IMR-90 (cell line): ENCODE data around the gene CACNA1D. TPM values are rescaled to one million over a fixed set of nuclear protein-coding genes. Genes with fewer than 3 reads are reported as not detected.

Experiments
- ATAC-seq: fragments of 200-7000 bp; cut with Tn5 transposase; 2 replicates; pipeline ENCODE4 v1.9.1; 2020; ENCODE audit warnings: low read depth, mild to moderate bottlenecking, moderate library complexity
- BruUV-seq: library from RNA; stranded (reverse); fragments of 400-500 nt; replicated peaks from 2 replicates; lab custom pipeline; 2021; lab: Mats Ljungman, UMichigan
- CTCF ChIA-PET: fragments of 300-600 bp; formaldehyde crosslinking; extraction: SDS; loops from one replicate; lab custom pipeline; 2021; ENCODE audit warnings: antibody characterized with exemption; lab: Yijun Ruan, JAX
- POLR2A ChIA-PET: fragments of 300-600 bp; sonication (Branson Sonifier 250); formaldehyde crosslinking; loops from one replicate; lab custom pipeline; 2022; ENCODE audit warnings: antibody characterized with exemption; ENCODE audit not compliant: unreplicated experiment; lab: Charles Lee
- DNase-seq: peaks from one replicate; pipeline ENCODE4 v3.0.0; 2013
- H2AFZ ChIP-seq: replicated peaks from 2 replicates; pipeline ENCODE3; 2013; ENCODE audit warnings: low read length, mild to moderate bottlenecking; ENCODE audit not compliant: poor library complexity
- H2AK5ac ChIP-seq: 2 replicates; pipeline ENCODE4 v1.6.1; 2013; ENCODE audit warnings: low read depth, low read length, inconsistent platforms
- H2AK9ac ChIP-seq: replicated peaks from 2 replicates; pipeline ENCODE3; 2013; ENCODE audit warnings: mild to moderate bottlenecking, low read depth, low read length, moderate library complexity; ENCODE audit not compliant: poor library complexity
- H2BK120ac ChIP-seq: 2 replicates; pipeline ENCODE4 v1.6.1; 2013; ENCODE audit warnings: low read depth, low read length, inconsistent platforms
- H2BK15ac ChIP-seq: 3 replicates; pipeline ENCODE4 v1.6.1; 2013; ENCODE audit warnings: low read depth, low read length, inconsistent platforms
- H2BK20ac ChIP-seq: 2 replicates; pipeline ENCODE4 v1.6.1; 2013; ENCODE audit warnings: low read depth, mild to moderate bottlenecking, inconsistent platforms, low read length, moderate library complexity
- H2BK5ac ChIP-seq: 2 replicates; pipeline ENCODE4 v1.6.1; 2013; ENCODE audit warnings: mild to moderate bottlenecking, low read depth, low read length, inconsistent platforms; ENCODE audit not compliant: poor library complexity, severe bottlenecking
- H3K14ac ChIP-seq: replicated peaks from 2 replicates; pipeline ENCODE4 v1.6.1; 2013; ENCODE audit warnings: low read depth, low read length, inconsistent platforms
- H3K18ac ChIP-seq: 2 replicates; pipeline ENCODE4 v1.6.1; 2013; ENCODE audit warnings: low read depth, low read length, control low read depth
- H3K23ac ChIP-seq: 2 replicates; pipeline ENCODE4 v1.6.1; 2013; ENCODE audit warnings: low read depth, low read length, inconsistent platforms
- H3K27ac ChIP-seq: 2 replicates; pipeline ENCODE4 v1.5.1; 2013; ENCODE audit warnings: mild to moderate bottlenecking, control low read depth, low read length; ENCODE audit not compliant: insufficient read depth
- H3K27me3 ChIP-seq: 2 replicates; pipeline ENCODE4 v1.6.1; 2013; ENCODE audit warnings: low read length; ENCODE audit not compliant: control insufficient read depth, insufficient read depth
- H3K36me3 ChIP-seq: 2 replicates; pipeline ENCODE4 v1.6.1; 2013; ENCODE audit warnings: low read length, mixed read lengths; ENCODE audit not compliant: control insufficient read depth, insufficient read depth
- H3K4ac ChIP-seq: 2 replicates; pipeline ENCODE4 v1.6.1; 2013; ENCODE audit warnings: low read depth, low read length, inconsistent platforms
- H3K4me1 ChIP-seq: 2 replicates; pipeline ENCODE4 v1.6.1; 2013; ENCODE audit warnings: low read length, mixed read lengths; ENCODE audit not compliant: control insufficient read depth, insufficient read depth
- H3K4me2 ChIP-seq: 2 replicates; pipeline ENCODE4 v1.6.1; 2013; ENCODE audit warnings: low read depth, mild to moderate bottlenecking, control low read depth, low read length, moderate library complexity
- H3K4me3 ChIP-seq: 2 replicates; pipeline ENCODE4 v1.5.1; 2013; ENCODE audit warnings: low read depth, mild to moderate bottlenecking, control low read depth, low read length, moderate library complexity; ENCODE audit not compliant: insufficient read depth
- H3K56ac ChIP-seq: 2 replicates; pipeline ENCODE4 v1.6.1; 2013; ENCODE audit warnings: low read length, inconsistent platforms; ENCODE audit not compliant: insufficient read depth; ENCODE audit errors: extremely low read depth
- H3K79me1 ChIP-seq, 2 experiments: 2 replicates each; pipeline ENCODE4 v1.6.1; 2013; ENCODE audit warnings: low read length in 2 of 2, inconsistent platforms in 1 of 2, low read depth in 1 of 2
- H3K9ac ChIP-seq: 2 replicates; pipeline ENCODE4 v1.6.1; 2013; ENCODE audit warnings: low read depth, low read length, control low read depth
- H3K9me1 ChIP-seq: 2 replicates; pipeline ENCODE4 v1.6.1; 2013; ENCODE audit warnings: low read length, inconsistent platforms; ENCODE audit not compliant: insufficient read depth
- H3K9me3 ChIP-seq: 2 replicates; pipeline ENCODE4 v1.6.1; 2013; ENCODE audit warnings: low read length; ENCODE audit not compliant: control insufficient read depth, insufficient read depth
- H4K20me1 ChIP-seq: 2 replicates; pipeline ENCODE4 v1.6.1; 2013; ENCODE audit warnings: low read length, inconsistent platforms; ENCODE audit not compliant: insufficient read depth
- H4K5ac ChIP-seq: 2 replicates; pipeline ENCODE4 v1.6.1; 2013; ENCODE audit warnings: mild to moderate bottlenecking, low read depth, low read length, control low read depth
- H4K8ac ChIP-seq, 2 experiments: 2 replicates each; pipeline ENCODE4 v1.6.1; 2013; ENCODE audit warnings: low read depth in 2 of 2, low read length in 2 of 2, control low read depth in 1 of 2, inconsistent platforms in 1 of 2
- H4K91ac ChIP-seq: 2 replicates; pipeline ENCODE4 v1.6.1; 2013; ENCODE audit warnings: low read depth, low read length, inconsistent platforms; ENCODE audit not compliant: insufficient read depth
- BHLHE40 ChIP-seq: fragments of 150-350 bp; IDR thresholded peaks from 2 replicates; pipeline ENCODE4 v1.6.1; 2016; ENCODE audit warnings: mild to moderate bottlenecking, low read depth, low read length
- CEBPB ChIP-seq: IDR thresholded peaks from 2 replicates; pipeline ENCODE4 v1.6.1; 2012; ENCODE audit warnings: low read depth, low read length, improper control_type of control experiment
- CHD1 ChIP-seq: IDR thresholded peaks from 2 replicates; pipeline ENCODE4 v1.6.1; 2012; ENCODE audit warnings: low read depth, low read length, improper control_type of control experiment
- CTCF ChIP-seq: conservative IDR thresholded peaks from 2 replicates; pipeline ENCODE4 v1.5.1; 2012; ENCODE audit warnings: mild to moderate bottlenecking, low read depth, low read length, improper control_type of control experiment
- ELK1 ChIP-seq: fragments of 150-350 bp; IDR thresholded peaks from 2 replicates; pipeline ENCODE4 v1.6.1; 2016; ENCODE audit warnings: low read depth, mild to moderate bottlenecking, low read length, moderate library complexity, borderline replicate concordance
- FOS ChIP-seq: fragments of 150-350 bp; IDR thresholded peaks from 2 replicates; pipeline ENCODE4 v1.6.1; 2016; ENCODE audit warnings: low read depth, low read length
- MAFK ChIP-seq: IDR thresholded peaks from 2 replicates; pipeline ENCODE4 v1.6.1; 2012; ENCODE audit warnings: low read depth, low read length, improper control_type of control experiment
- MAZ ChIP-seq: IDR thresholded peaks from 2 replicates; pipeline ENCODE4 v1.6.1; 2012; ENCODE audit warnings: low read depth, mild to moderate bottlenecking, low read length, improper control_type of control experiment, moderate library complexity, borderline replicate concordance
- MXI1 ChIP-seq: IDR thresholded peaks from 2 replicates; pipeline ENCODE4 v1.6.1; 2012; ENCODE audit warnings: low read depth, mild to moderate bottlenecking, low read length, moderate library complexity, borderline replicate concordance
- NFE2L2 ChIP-seq: fragments of 150-350 bp; IDR thresholded peaks from 2 replicates; pipeline ENCODE4 v1.6.1; 2016; ENCODE audit warnings: low read depth, mild to moderate bottlenecking, low read length
- POLR2A ChIP-seq: IDR thresholded peaks from 2 replicates; pipeline ENCODE4 v1.6.1; 2012; ENCODE audit warnings: mild to moderate bottlenecking, low read depth, low read length
- RAD21 ChIP-seq: IDR thresholded peaks from 2 replicates; pipeline ENCODE4 v1.6.1; 2012; ENCODE audit warnings: low read length, improper control_type of control experiment
- RCOR1 ChIP-seq: IDR thresholded peaks from 2 replicates; pipeline ENCODE4 v1.6.1; 2012; ENCODE audit warnings: mild to moderate bottlenecking, low read length, improper control_type of control experiment; ENCODE audit not compliant: insufficient replicate concordance
- RFX5 ChIP-seq: IDR thresholded peaks from 2 replicates; pipeline ENCODE4 v1.8.0; 2012; ENCODE audit warnings: low read depth, mild to moderate bottlenecking, low read length, moderate library complexity
- SMC3 ChIP-seq: fragments of 150-350 bp; IDR thresholded peaks from 2 replicates; pipeline ENCODE4 v1.6.1; 2016; ENCODE audit warnings: low read depth, mild to moderate bottlenecking, antibody characterized with exemption, low read length, moderate library complexity
- USF2 ChIP-seq: fragments of 150-350 bp; IDR thresholded peaks from 2 replicates; pipeline ENCODE4 v1.6.1; 2017; ENCODE audit warnings: mild to moderate bottlenecking, antibody characterized with exemption, low read length, low read depth
- WGBS, 2 experiments: methylation state at CpG; one replicate each; pipeline versions ENCODE4 v1.1.5 to v1.1.7; 2013; ENCODE audit warnings: missing lambda C conversion rate in 2 of 2; ENCODE audit not compliant: insufficient read length in 1 of 2; ENCODE audit errors: extremely low coverage in 2 of 2; 5-methylcytosine and 5-hydroxymethylcytosine counted together
- dilution Hi-C: fragments of 300-500 bp; cut with HindIII; formaldehyde crosslinking; loops from one replicate; pipeline ENCODE4 v1.14.3; 2018; ENCODE audit warnings: low sequenced_read_pairs; ENCODE audit not compliant: unreplicated experiment
- in situ Hi-C: fragments of 300-500 bp; cut with MboI; formaldehyde crosslinking; loops from 3 replicates; pipeline ENCODE4 v1.14.3; 2019; ENCODE audit warnings: low sequenced_read_pairs, inconsistent platforms, mixed read lengths
- intact Hi-C: fragments of 100-400 bp; cut with micrococcal nuclease; formaldehyde crosslinking; loops from 2 replicates; pipeline ENCODE4 v1.10.0; 2022
- polyA plus RNA-seq, 3 experiments: library from polyadenylated mRNA; depleted of rRNA; stranded (reverse); fragments of >200 nt; gene quantifications; 2 replicates each; pipeline ENCODE4 v1.2.3, GENCODE V29; 2012; ENCODE audit warnings: low replicate concordance in 1 of 3
- total RNA-seq: library from RNA; depleted of rRNA; stranded (reverse); fragments of >200 nt; gene quantifications from 2 replicates; pipeline ENCODE4 v1.2.3, GENCODE V29; 2012

CACNA1D gene
- total and polyA plus RNA-seq, 2 of the 4 experiments (the other 2 are of a cell fraction): 0.07 TPM; not detected in 1

- Histone ChIP-seq H3K56ac (no peak overlapping the region), H3K9me3 (no peaks in the 10 kb centered on the region), H2AK5ac (no peak overlapping the region), H4K20me1 (no peaks in the 10 kb centered on the region), H2BK5ac (no peak overlapping the region), H2AK9ac (no peak overlapping the region), H3K27me3 (no peaks in the 10 kb centered on the region), H2AFZ (no peak overlapping the region), H3K4me3 (no peak overlapping the region), H4K5ac (no peak overlapping the region), H2BK120ac (no peak overlapping the region), H3K14ac (no peak overlapping the region), H3K4me1 (no peaks in the 10 kb centered on the region), H3K18ac (no peak overlapping the region), H3K36me3 (peaks cover 20% of the 10 kb centered on the region), H4K91ac (no peak overlapping the region), H4K8ac (no peak overlapping the region), H3K4ac (no peak overlapping the region), H2BK15ac (no peak overlapping the region), H3K23ac (no peak overlapping the region), H3K27ac (no peak overlapping the region), H3K9ac (no peak overlapping the region), H2BK20ac (no peak overlapping the region), H3K9me1 (no peaks in the 10 kb centered on the region), H3K79me1 (no peaks in the 10 kb centered on the region), H3K4me2 (no peak overlapping the region)
- ATAC-seq (no peak), DNase-seq (no peak)
- dilution Hi-C loops (no loop called here), intact Hi-C loops (no loop called here), in situ Hi-C loops (no loop called here)
- TF ChIP-seq MAFK (no peak), CTCF (no peak), BHLHE40 (no peak), POLR2A (no peak), RCOR1 (no peak), SMC3 (no peak), CHD1 (no peak), USF2 (no peak), RAD21 (no peak), MXI1 (no peak), CEBPB (no peak), FOS (no peak), RFX5 (no peak), NFE2L2 (no peak), ELK1 (no peak), MAZ (no peak)
- CTCF ChIA-PET: no interaction called here
- no CpG with 5 or more reads among the region's 4 CpGs for WGBS, 2 experiments
- POLR2A ChIA-PET: no interaction called here
- no TSS peak for BruUV-seq
Observed at GRCh38 chr3:53860196-53860595, 365.8 kb downstream of the CACNA1D start.
